ENCODE results near the gene SLC26A1. TPM values are rescaled to one million over a fixed set of nuclear protein-coding genes. Genes with fewer than 3 reads are reported as not detected.
A peak's percentile ranks its signal among the peaks of the same experiment; 100 is the strongest.

Gene SLC26A1
- total and polyA plus RNA-seq, 2 of the 13 experiments (the other 11 are each of a cell fraction or from before 2014, with no cell fraction given) = 5.4 to 22.9 TPM

DNA sequence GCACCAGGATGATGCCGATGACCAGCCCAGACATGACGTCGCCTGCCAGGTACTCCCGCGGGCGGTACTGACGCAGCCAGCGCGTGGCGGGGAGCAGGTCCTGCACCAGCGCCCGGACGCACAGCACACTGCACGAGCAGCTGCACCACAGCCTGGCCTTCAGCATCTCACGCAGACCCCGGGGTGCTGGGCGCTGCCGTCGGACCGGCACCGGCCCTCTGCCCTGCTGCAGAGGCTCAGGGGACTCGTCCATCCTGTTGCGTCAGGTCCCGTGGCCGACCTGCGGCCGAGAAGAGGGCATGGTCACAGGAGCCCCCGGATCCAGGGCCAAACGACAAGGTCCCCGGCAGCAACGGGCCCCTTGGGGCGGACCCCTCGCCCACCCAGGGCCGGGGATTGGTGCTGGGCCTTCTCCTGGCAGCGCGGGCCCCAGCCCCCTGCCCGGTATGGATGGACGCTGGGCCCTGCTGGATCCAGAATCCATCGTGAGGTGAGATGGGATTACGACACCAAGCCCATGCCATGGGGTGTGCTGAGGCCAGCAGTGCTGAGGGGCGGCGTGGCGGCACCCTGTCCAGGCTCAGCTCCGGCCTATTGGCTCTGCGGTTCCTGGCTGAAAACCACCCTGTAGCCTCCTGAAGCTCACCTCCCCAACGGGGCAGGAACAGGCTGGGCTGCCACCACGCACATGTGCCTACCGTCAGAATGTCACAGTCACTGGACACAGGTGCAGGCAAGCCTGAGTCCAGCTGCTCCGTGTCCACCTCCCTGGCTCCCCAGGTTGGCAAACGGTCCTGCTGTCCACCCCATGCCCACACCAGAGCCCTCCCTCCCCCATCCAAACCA is 1.5 kb downstream of the SLC26A1 start:
- Histone ChIP-seq H3K27ac (ENCODE audit: extremely low read length, insufficient read depth, low read length) (peak overlapping the region; percentile 99), H3K4me1 (ENCODE audit: insufficient read depth, low read length) (peaks cover 56% of the 10 kb centered on the region), H3K4me3 (replicated peaks in 1 of 3; ENCODE audit: insufficient read depth in 1 of 3, low read depth in 2 of 3, low read length in 3 of 3) (peak overlapping the region; percentile 61 to 85 (median 77)), H3K36me3 (replicated peaks in 1 of 2; ENCODE audit: control insufficient read depth in 1 of 2, insufficient read depth in 2 of 2, low read length in 2 of 2) (peaks cover 9 to 15% of the 10 kb centered on the region in 2 experiments; a peak in 4 of 5 replicates), H3K27me3 (ENCODE audit: control insufficient read depth in 1 of 2, insufficient read depth in 2 of 2, low read length in 2 of 2) (no peaks in the 10 kb centered on the region; a peak in 1 of 5 replicates), H3K4me2 (ENCODE audit: low read depth, low read length) (peak overlapping the region; percentile 99), H3K9me3 (ENCODE audit: low read length) (no peaks in the 10 kb centered on the region), H3K79me2 (ENCODE audit: insufficient read depth, low read length) (peaks cover 16% of the 10 kb centered on the region), H3K9ac (ENCODE audit: insufficient read depth, low read depth, low read length) (peak overlapping the region; percentile 96), H4K20me1 (ENCODE audit: insufficient read depth, low read length) (no peaks in the 10 kb centered on the region), H2AFZ (ENCODE audit: low read length) (no peak overlapping the region)
- FAIRE-seq = no peak
- in situ Hi-C loops (cut with HindIII; ENCODE audit: extremely low pct_ligation_motif_present, low pct_unique_long_range_greater_than_20kb) = no loop called here
- ATAC-seq = no peak
- POLR2A ChIA-PET = interaction anchor here (1.1 to 2.5 kb wide), 6 partner anchors 8 to 60 kb away, joined by 4 to 15 read pairs (median 6); partner anchors contain the start of genes GAK and TMEM175
- intact Hi-C loops (cut with micrococcal nuclease; ENCODE audit: unreplicated experiment) = loop anchor here (2.0 kb wide), 2 partner anchors 17 to 19 kb away; partner anchors contain the start of gene DGKQ
- no peak for DNase-seq (ENCODE audit: low spot score)
- 78% methylated on average over 13 of the region's 50 CpGs for WGBS (ENCODE audit: low lambda C conversion rate)
- CTCF ChIA-PET (ENCODE audit: low intra/inter-chr PET ratio, low total read pairs) = no interaction called here
- no TSS peak for BruUV-seq (replicated peaks)
- TF ChIP-seq, protein P1, sequence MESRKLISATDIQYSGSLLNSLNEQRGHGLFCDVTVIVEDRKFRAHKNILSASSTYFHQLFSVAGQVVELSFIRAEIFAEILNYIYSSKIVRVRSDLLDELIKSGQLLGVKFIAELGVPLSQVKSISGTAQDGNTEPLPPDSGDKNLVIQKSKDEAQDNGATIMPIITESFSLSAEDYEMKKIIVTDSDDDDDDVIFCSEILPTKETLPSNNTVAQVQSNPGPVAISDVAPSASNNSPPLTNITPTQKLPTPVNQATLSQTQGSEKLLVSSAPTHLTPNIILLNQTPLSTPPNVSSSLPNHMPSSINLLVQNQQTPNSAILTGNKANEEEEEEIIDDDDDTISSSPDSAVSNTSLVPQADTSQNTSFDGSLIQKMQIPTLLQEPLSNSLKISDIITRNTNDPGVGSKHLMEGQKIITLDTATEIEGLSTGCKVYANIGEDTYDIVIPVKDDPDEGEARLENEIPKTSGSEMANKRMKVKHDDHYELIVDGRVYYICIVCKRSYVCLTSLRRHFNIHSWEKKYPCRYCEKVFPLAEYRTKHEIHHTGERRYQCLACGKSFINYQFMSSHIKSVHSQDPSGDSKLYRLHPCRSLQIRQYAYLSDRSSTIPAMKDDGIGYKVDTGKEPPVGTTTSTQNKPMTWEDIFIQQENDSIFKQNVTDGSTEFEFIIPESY (CRISPR knock-in tag; IDR thresholded peaks at IDR 0.05) = 0 out of 2 replicates have a peak, but pooled peaks have one; percentile 46
- TF ChIP-seq POLR2G (IDR thresholded peaks at IDR 0.05; ENCODE audit: low read depth, low read length) = no peak
- 0 out of 2 replicates have a peak, but pooled peaks have one; percentile 2 for TF ChIP-seq HOXD1 (CRISPR knock-in tag; IDR thresholded peaks at IDR 0.05)
- peak; percentile 15 for TF ChIP-seq HNRNPLL (IDR thresholded peaks at IDR 0.05; ENCODE audit: low read depth, low read length, poor library complexity, severe bottlenecking)
- TF ChIP-seq RBFOX2 (IDR thresholded peaks at IDR 0.05; ENCODE audit: low read depth, low read length) = peak; percentile 77
- TF ChIP-seq, protein P2, sequence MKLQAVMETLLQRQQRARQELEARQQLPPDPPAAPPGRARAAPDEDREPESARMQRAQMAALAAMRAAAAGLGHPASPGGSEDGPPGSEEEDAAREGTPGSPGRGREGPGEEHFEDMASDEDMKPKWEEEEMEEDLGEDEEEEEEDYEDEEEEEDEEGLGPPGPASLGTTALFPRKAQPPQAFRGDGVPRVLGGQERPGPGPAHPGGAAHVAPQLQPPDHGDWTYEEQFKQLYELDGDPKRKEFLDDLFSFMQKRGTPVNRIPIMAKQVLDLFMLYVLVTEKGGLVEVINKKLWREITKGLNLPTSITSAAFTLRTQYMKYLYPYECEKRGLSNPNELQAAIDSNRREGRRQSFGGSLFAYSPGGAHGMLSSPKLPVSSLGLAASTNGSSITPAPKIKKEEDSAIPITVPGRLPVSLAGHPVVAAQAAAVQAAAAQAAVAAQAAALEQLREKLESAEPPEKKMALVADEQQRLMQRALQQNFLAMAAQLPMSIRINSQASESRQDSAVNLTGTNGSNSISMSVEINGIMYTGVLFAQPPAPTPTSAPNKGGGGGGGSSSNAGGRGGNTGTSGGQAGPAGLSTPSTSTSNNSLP (IDR thresholded peaks at IDR 0.05; ENCODE audit: low read depth, low read length) = no peak
- TF ChIP-seq BATF2 (CRISPR knock-in tag; IDR thresholded peaks at IDR 0.05) = no peak
- peak; percentile 12 for TF ChIP-seq AGO1 (IDR thresholded peaks at IDR 0.05; ENCODE audit: low read depth, low read length, poor library complexity, severe bottlenecking)
- 0 out of 2 replicates have a peak, but pooled peaks have one; percentile 12 for TF ChIP-seq ZNF724P (CRISPR knock-in tag; IDR thresholded peaks at IDR 0.05; ENCODE audit: borderline replicate concordance)

Data from HepG2 (cell line).